Stomach (tissue), 9 donors: Measurements from ENCODE around the gene TOP3B. TPM values are rescaled to one million over a fixed set of nuclear protein-coding genes. Genes with fewer than 3 reads are reported as not detected.

Source experiments
- DNase-seq, 2 donors: peaks; one replicate each; pipeline versions ENCODE4 v3.0.0 to v3.0.0-alpha.2; 2013 to 2019
- H3K27ac ChIP-seq, 5 donors: fragments of 200-600 bp in 4 of 5; sonication (generic) in 4 of 5; one replicate each; pipeline ENCODE4 v1.5.1; 2013 to 2019; ENCODE audit warnings: mild to moderate bottlenecking in 1 of 5, moderate library complexity in 1 of 5
- H3K27me3 ChIP-seq, 3 donors: fragments of 200-600 bp; sonication (generic); one replicate each; pipeline ENCODE4 v1.5.1; 2017 to 2019; ENCODE audit warnings: mixed run types in 1 of 3
- H3K36me3 ChIP-seq, 4 donors: fragments of 200-600 bp; sonication (generic); 1 replicate in 3 of 4; 2 replicates in 1 of 4; pipeline ENCODE4 v1.5.1; 2016 to 2019
- H3K4me1 ChIP-seq, 4 donors: fragments of 200-600 bp; sonication (generic); one replicate each; pipeline ENCODE4 v1.5.1; 2016 to 2019
- H3K4me3 ChIP-seq, 4 donors: fragments of 200-600 bp; sonication (generic) in 3 of 4; one replicate each; pipeline ENCODE4 v1.5.1; 2016 to 2019; ENCODE audit warnings: mild to moderate bottlenecking in 1 of 4
- H3K9me3 ChIP-seq, 4 donors: fragments of 200-600 bp; sonication (generic); one replicate each; pipeline ENCODE4 v1.5.1; 2016 to 2019
- CTCF ChIP-seq, 7 experiments: fragments of 450-650 bp in 4 of 7; fragments of 200-600 bp in 3 of 7; sonication (generic) in 3 of 7; IDR thresholded peaks; one replicate each; pipeline ENCODE4 v1.5.1; 2016 to 2019; ENCODE audit warnings: antibody characterized with exemption in 7 of 7, control low read depth in 2 of 7, mild to moderate bottlenecking in 1 of 7
- EP300 ChIP-seq: sonication (generic); formaldehyde crosslinking; IDR thresholded peaks from one replicate; pipeline ENCODE4 v1.6.1; 2017; ENCODE audit warnings: antibody characterized with exemption
- POLR2A ChIP-seq, 4 donors: fragments of 450-650 bp; IDR thresholded peaks; one replicate each; pipeline ENCODE4 v1.6.1; 2016; ENCODE audit warnings: antibody characterized with exemption in 4 of 4, control low read depth in 2 of 4, mild to moderate bottlenecking in 1 of 4, moderate library complexity in 1 of 4
- POLR2AphosphoS5 ChIP-seq, 3 donors: sonication (generic); formaldehyde crosslinking; IDR thresholded peaks; one replicate each; pipeline ENCODE4 v1.6.1; 2016; ENCODE audit warnings: antibody characterized with exemption in 3 of 3
- WGBS, 5 donors: extraction: QIAGEN DNeasy Blood & Tissue Kit in 3 of 5; methylation state at CpG; one replicate each; pipeline versions ENCODE4 v1.1.5 to v1.1.7; 2013 to 2018; 5-methylcytosine and 5-hydroxymethylcytosine counted together
- intact Hi-C: fragments of 100-400 bp; cut with DNase I; formaldehyde crosslinking; loops from one replicate; pipeline ENCODE4 v1.15.1; 2023; ENCODE audit warnings: low total_unique reads
- polyA plus RNA-seq, 3 donors: library from polyadenylated mRNA; stranded (reverse); fragments of 200-250 nt; gene quantifications; one replicate each; pipeline ENCODE4 v1.2.3, GENCODE V29; 2013
- total RNA-seq, 5 donors: library from RNA; depleted of rRNA; stranded (reverse); fragments of >200 nt; gene quantifications; one replicate each; pipeline versions ENCODE4 v1.1.0 to v1.2.3, GENCODE V29; 2014 to 2016
- donor health status: healthy with polysubstance abuse.
- donor health status: Bipolar disorder and iron deficiency.
- donor health status: healthy.

Gene TOP3B
- total and polyA plus RNA-seq, 8 donors: 3.8 to 509 (median 25.6) TPM

- no peaks in the 10 kb centered on the region for H3K27me3 ChIP-seq
- TF ChIP-seq POLR2AphosphoS5 (IDR thresholded peaks at IDR 0.05) (no peak), CTCF (IDR thresholded peaks at IDR 0.05) (no peak), EP300 (no peak), POLR2A (IDR thresholded peaks at IDR 0.05) (no peak)
- no peaks in the 10 kb centered on the region for H3K9me3 ChIP-seq
- DNase-seq: peak; percentile 57 to 72
- peaks cover 4 to 55% (median 39%) of the 10 kb centered on the region in 4 donors for H3K4me1 ChIP-seq
- H3K27ac ChIP-seq: peak overlapping the region; percentile 2 to 87 (median 79)
- intact Hi-C loops: no loop called here
- H3K36me3 ChIP-seq: no peaks in the 10 kb centered on the region
- peak overlapping the region; percentile 73 to 87 (median 78) for H3K4me3 ChIP-seq
- WGBS, 5 donors: 6 to 11% (median 9%) methylated on average over 20 to 29 of the region's 29 CpGs
These were observed 30.6 kb downstream of the TOP3B start for GRCh38 chr22:21951931-21952465.

- Histone ChIP-seq H3K4me3 (peak overlapping the region in 2 of 4 donors; percentile 82 to 87), H3K9me3 (no peaks in the 10 kb centered on the region), H3K27ac (peak overlapping the region in 2 of 5 donors; percentile 39 to 80), H3K27me3 (no peaks in the 10 kb centered on the region), H3K4me1 (peaks cover 4 to 64% (median 42%) of the 10 kb centered on the region in 4 donors), H3K36me3 (peaks cover 0 to 2% (median under 1%) of the 10 kb centered on the region in 4 donors)
- 86 to 95% (median 92%) methylated on average over 6 to 7 of the region's 7 CpGs for WGBS, 5 donors
- intact Hi-C loops: no loop called here
- TF ChIP-seq POLR2A (IDR thresholded peaks at IDR 0.05) (no peak), CTCF (IDR thresholded peaks at IDR 0.05) (no peak), POLR2AphosphoS5 (IDR thresholded peaks at IDR 0.05) (no peak), EP300 (no peak)
- no peak for DNase-seq
These were observed 31.5 kb downstream of the TOP3B start for GRCh38 chr22:21951062-21951461.

- 79 to 94% (median 88%) methylated on average over 1 of the region's 1 CpG for WGBS, 5 donors
- intact Hi-C loops: no loop called here
These were observed 32.6 kb downstream of the TOP3B start for GRCh38 chr22:21949948-21950347.

GRCh38 chr22:21949569-21949918, 33.0 kb downstream of the TOP3B start:
- no peak overlapping the region for H3K4me3 ChIP-seq
- peaks cover 4 to 69% (median 48%) of the 10 kb centered on the region in 4 donors for H3K4me1 ChIP-seq
- peaks cover 8 to 17% (median 16%) of the 10 kb centered on the region in 4 donors for H3K36me3 ChIP-seq
- H3K27me3 ChIP-seq: no peaks in the 10 kb centered on the region
- TF ChIP-seq EP300 (no peak), POLR2AphosphoS5 (IDR thresholded peaks at IDR 0.05) (no peak), CTCF (IDR thresholded peaks at IDR 0.05) (no peak), POLR2A (IDR thresholded peaks at IDR 0.05) (no peak)
- 81 to 90% (median 85%) methylated on average over 5 to 8 of the region's 8 CpGs for WGBS, 5 donors
- intact Hi-C loops: no loop called here
- H3K9me3 ChIP-seq: no peaks in the 10 kb centered on the region
- peak overlapping the region in 4 of 5 donors; percentile 15 to 80 (median 68) for H3K27ac ChIP-seq
- no peak for DNase-seq

More at GRCh38 chr22:21949948-21950347, 32.6 kb downstream of the TOP3B start:
- DNase-seq: no peak
- TF ChIP-seq EP300 (no peak), POLR2A (IDR thresholded peaks at IDR 0.05) (no peak), CTCF (IDR thresholded peaks at IDR 0.05) (no peak), POLR2AphosphoS5 (IDR thresholded peaks at IDR 0.05) (no peak)
- Histone ChIP-seq H3K27me3 (no peaks in the 10 kb centered on the region), H3K4me3 (no peak overlapping the region), H3K9me3 (no peaks in the 10 kb centered on the region), H3K36me3 (peaks cover 8 to 13% (median 12%) of the 10 kb centered on the region in 4 donors), H3K4me1 (peaks cover 4 to 68% (median 46%) of the 10 kb centered on the region in 4 donors), H3K27ac (peak overlapping the region in 3 of 5 donors; percentile 61 to 80 (median 74))
